Activated CD4-positive, alpha-beta T cell treated with anti-CD3 and anti-CD28 coated beads, Interleukin-2, amount 50 U/mL, for 24 hours (primary cell): ENCODE measurements around the gene NEIL1.
"Not testable (repeated sequence)": the region's sequence is repeated elsewhere in the genome, so short reads cannot be mapped to it uniquely, and the experiment has no call there.

Source experiments
- DNase-seq, 2 donors: peaks; one replicate each; pipeline ENCODE4 v3.0.0-alpha.2; 2020; ENCODE audit warnings: low read depth in 1 of 2, low spot score in 1 of 2

The NEIL1 gene

GRCh38 chr15:75333654-75334419 lies 13.0 kb upstream of the NEIL1 start:
- DNase-seq = not testable (repeated sequence)

GRCh38 chr15:75335313-75335704 lies 11.5 kb upstream of the NEIL1 start:
- DNase-seq = no peak

- DNase-seq = peak; percentile 72 to 90
Measured at GRCh38 chr15:75335705-75336355, 11.0 kb upstream of the NEIL1 start, which contains the start of gene COMMD4. Gene COMMD4 (plus strand): TSS chr15:75336063. CDS start chr15:75336090, 27 bp downstream.

- no peak for DNase-seq
Measured at GRCh38 chr15:75338661-75339240, 8.1 kb upstream of the NEIL1 start.

- no peak for DNase-seq
Measured at GRCh38 chr15:75339531-75340240, 7.2 kb upstream of the NEIL1 start.

GRCh38 chr15:75342221-75342620 lies 4.6 kb upstream of the NEIL1 start:
- no peak for DNase-seq

- not testable (repeated sequence) for DNase-seq
Measured at GRCh38 chr15:75343953-75344352, 2.9 kb upstream of the NEIL1 start.

- DNase-seq = peak; percentile 33 to 34
Measured at GRCh38 chr15:75347222-75348033, 589 bp downstream of the NEIL1 start.

GRCh38 chr15:75348034-75348561 lies 1.3 kb downstream of the NEIL1 start:
- no peak for DNase-seq

- no peak for DNase-seq
Measured at GRCh38 chr15:75348562-75349350, 1.9 kb downstream of the NEIL1 start.

- DNase-seq = not testable (repeated sequence)
Measured at GRCh38 chr15:75349351-75349669, 2.5 kb downstream of the NEIL1 start.

- peak in 1 of 2 donors; percentile 33 for DNase-seq
Measured at GRCh38 chr15:75349851-75350588, 3.2 kb downstream of the NEIL1 start.

GRCh38 chr15:75350601-75351361 lies 3.9 kb downstream of the NEIL1 start:
- DNase-seq = no peak

- DNase-seq = no peak
Measured at GRCh38 chr15:75352186-75353080, 5.6 kb downstream of the NEIL1 start.

GRCh38 chr15:75353604-75354003 lies 6.8 kb downstream of the NEIL1 start:
- no peak for DNase-seq

GRCh38 chr15:75354454-75354853 lies 7.6 kb downstream of the NEIL1 start:
- DNase-seq = no peak

- DNase-seq = no peak
Measured at GRCh38 chr15:75355369-75355768, 8.5 kb downstream of the NEIL1 start.
